SK-N-MC (cell line): ENCODE measurements around the gene CCDC33.

Experiments used
- EZH2 ChIP-seq: fragments of 200-600 bp; sonication (generic); IDR thresholded peaks from one replicate; pipeline ENCODE4 v1.6.1; 2017; ENCODE audit warnings: antibody characterized with exemption
- FOXP2 ChIP-seq: optimal IDR thresholded peaks from 2 replicates; pipeline ENCODE3; 2011; ENCODE audit warnings: mild to moderate bottlenecking, moderate library complexity; ENCODE audit not compliant: insufficient read depth; ENCODE audit errors: extremely low read length, control extremely low read depth
- POLR2AphosphoS5 ChIP-seq: IDR thresholded peaks from 2 replicates; pipeline ENCODE4 v1.6.1; 2012; ENCODE audit warnings: mild to moderate bottlenecking, low read depth, low read length, borderline replicate concordance

- TF ChIP-seq POLR2AphosphoS5 (no peak), EZH2 (no peak), FOXP2 (no peak)
Observed at GRCh38 chr15:74328331-74329056, 92.4 kb downstream of the CCDC33 start.
